ENCODE results near the gene TTF2.
"Not testable (repeated sequence)": the region's sequence is repeated elsewhere in the genome, so short reads cannot be mapped to it uniquely, and the experiment has no call there.

TTF2 gene

DNA sequence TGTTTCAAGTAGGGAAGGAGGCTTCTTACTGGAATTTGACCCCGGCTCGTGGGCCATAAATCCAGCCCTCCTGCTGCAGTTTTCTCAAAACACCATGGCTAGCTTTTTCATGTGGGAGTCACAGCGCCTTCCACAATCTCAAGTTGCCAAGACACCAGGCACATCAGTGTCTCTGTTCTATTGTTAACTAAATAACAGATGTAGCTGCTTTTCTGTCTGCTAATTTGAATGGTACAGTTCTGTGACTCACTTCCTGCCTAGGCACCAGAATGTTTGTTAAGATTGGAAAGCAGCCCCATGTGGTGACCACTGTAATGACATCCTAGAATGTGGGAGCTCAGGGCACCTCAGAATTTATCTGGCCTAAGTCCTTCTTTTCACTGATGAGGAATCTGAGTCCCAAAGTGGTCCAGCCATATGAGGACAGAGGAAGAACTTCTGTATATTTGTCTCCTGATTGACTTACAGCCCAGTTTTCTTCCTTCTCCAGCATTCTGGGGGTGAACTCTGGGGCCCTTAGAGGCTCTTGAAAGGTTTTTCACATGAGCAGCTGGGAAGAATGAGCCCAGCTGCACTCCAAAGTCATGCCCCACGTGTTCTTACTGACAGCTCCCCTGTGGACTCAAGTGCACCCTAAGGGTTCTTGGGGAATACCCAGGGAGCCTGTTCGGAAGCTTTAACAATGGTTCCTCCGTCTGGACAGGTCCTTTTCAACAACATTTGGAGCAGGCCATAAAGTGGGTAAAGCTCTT, 33.9 kb downstream of the TTF2 start:
- DNase-seq (ENCODE audit: low spot score): no peak

DNA sequence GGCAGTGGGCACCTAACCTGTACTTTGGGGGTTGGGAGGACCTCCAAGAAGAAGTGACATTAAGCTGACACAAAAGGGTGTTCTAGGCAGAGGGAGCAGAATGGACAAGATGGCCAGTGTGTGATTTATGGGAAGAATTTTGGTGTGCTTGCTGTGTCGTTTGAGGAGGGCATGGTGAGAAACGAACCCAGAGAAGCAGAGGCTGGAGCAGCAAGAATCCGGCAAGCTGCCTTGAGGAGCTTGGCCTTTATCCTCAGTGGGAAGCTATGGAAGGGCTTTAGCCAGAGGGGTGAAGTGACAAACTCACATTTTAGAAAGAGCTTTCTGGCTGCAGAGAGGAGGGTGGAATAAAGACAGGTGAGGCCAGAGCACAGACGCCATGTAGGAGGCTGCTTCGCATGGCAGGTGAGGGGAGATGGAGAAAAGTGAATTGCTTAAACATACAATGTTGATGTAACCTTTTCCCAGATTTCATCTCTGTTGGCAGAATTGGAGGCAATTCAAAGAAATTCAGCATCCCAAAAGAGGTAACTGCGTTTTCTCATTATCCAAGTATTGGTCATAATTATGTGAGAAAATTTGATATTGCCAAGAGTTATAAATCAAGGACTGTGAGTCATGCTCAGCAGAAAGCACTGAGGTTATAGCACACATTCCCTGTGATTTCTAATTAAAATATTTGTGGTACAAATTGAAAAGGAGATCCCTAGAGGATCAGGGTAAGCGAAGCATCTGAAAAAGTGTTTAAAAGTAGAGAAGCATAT, 34.9 kb downstream of the TTF2 start:
- DNase-seq (ENCODE audit: low spot score): no peak

DNA sequence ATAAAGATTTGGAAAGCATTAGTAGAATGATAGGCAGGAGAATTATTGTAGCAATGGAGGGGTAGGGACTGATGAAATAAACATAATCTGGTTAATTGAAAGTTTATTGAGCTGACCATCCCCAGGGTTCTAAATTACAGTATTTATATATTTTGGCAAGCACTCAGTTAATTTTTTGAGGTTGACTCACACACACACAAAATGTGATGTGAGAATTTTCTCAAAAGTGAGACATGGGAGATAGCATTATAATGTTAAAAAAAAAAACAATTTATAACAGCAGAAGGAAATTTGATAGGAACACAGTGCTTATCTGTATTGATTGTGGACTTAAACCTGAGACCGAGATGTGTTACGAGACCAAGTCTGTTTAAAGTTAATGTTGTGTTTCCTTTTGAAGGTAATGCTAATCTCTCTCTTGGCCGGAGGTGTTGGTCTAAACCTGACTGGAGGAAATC, 36.9 kb downstream of the TTF2 start:
- no peak for DNase-seq (ENCODE audit: low spot score)

DNA sequence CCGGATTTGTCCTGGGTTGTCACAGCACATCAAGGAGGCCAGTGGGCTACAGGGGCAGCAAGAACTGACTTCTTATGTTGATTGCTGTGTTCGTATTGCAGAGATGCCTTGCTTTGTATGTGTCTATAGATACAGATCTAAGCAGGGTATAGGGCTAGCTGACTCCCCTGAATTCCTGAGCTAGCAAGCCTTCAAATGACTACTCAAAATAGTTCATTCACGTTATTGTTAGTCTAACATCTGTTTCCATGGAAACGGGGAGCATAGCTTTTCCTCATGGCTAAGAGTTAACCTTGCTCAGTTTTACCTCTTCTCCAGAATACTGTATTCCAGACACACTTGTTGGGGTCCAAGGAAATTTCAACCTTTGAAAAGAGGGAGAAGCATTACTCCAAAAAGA, 37.3 kb downstream of the TTF2 start:
- no peak for DNase-seq (ENCODE audit: low spot score)

DNA sequence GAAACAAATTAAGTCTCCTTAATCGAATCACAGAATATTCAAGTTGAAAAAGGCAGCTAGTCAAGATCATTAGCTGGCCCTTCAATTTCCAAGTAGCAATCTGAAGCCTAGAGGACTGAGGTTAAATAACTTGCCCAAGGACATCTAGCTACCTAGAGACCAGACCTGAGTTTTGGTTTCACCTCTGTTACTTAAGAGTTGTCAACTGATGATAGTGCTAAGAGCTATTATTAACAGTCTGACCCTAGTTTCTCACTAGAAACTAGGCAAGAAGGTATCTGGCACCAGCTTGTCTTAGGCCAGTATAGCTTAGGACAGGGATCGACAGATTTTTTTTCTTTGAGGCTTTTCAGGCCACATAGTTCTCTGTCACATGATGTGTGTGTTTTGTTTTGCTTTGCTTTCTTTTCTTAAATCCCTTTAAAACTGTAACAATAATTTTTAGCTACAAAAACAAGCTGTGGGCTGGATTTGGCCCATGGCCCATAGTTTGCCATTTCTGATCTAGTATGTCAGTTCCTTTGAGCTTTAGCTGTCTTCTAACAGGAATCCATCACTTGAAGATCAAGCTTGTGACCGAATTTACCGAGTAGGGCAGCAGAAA, 38.3 kb downstream of the TTF2 start:
- DNase-seq (ENCODE audit: low spot score): no peak

DNA sequence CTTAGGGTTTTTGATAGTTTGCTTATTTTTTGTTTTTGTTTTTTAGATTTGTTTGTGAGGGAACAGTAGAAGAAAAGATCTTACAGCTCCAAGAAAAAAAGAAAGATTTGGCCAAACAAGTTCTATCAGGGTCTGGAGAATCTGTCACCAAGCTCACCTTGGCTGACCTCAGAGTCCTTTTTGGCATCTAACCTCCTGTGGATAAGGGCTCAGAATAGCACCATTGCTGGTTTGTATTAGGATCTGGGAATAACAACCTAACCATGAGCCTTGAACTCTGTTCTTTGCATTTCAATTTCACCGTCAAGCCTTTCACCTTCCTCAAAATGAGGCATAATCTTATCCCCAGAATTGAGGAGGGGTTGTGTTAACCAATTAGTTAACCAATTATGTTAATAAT, 41.2 kb downstream of the TTF2 start:
- no peak for DNase-seq (ENCODE audit: low spot score)

DNA sequence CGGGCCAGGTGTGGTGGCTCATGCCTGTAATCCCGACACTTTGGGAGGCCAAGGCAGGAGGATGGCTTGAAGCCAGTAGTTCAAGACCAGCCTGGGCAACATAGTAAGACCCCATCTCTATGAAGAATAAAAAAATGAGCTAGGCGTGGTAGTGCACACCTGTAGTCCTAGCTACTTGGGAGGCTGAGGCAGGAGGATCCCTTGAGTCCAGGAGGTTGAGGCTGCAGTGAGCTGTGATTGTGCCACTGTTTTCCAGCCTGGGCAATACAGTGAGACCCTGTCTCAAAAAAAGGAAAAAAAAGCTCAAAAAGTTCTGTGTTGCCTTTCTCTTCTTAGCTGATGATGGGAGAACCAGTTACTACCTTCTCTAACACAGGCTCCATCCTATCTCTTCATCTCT, 41.7 kb downstream of the TTF2 start:
- DNase-seq (ENCODE audit: low spot score): not testable (repeated sequence)

DNA sequence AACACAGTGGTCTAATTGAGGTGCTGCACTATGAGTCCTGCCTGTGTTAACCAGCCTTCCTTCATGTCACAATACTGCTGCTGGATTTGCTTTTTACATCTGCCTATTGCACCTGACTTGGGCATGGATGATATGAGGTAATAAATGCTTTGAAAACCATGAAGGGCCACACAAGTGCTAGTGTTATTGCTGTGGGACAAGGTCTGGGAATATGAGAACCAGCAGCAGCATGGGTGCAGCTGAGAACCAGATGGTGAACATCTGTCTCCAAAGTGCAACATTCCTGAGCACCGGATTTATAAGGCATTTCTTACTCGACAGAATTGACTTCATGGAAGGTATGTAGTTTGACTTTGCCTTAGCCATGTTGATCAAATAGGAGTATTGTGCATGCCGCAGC, 44.9 kb downstream of the TTF2 start:
- DNase-seq (ENCODE audit: low spot score): no peak

DNA sequence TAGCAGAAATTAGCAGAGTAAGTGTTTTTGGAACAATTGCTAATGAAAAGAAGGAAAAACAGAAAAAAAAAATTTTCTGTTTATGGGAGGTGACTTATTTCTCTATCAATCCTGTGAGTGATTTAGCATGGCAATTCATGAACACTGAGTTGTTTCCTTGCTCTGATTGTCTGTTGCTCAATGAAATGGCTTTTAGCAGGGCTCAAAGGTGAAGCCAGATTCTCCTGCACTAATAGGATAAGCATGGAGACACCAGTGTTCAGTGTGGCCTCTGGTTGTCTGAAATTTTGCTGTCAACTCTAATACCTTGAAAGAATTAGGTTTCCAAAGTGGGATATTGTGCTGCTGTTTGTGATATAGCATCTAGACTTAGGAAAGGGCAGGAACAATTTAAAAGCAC, 45.6 kb downstream of the TTF2 start:
- no peak for DNase-seq (ENCODE audit: low spot score)

DNA sequence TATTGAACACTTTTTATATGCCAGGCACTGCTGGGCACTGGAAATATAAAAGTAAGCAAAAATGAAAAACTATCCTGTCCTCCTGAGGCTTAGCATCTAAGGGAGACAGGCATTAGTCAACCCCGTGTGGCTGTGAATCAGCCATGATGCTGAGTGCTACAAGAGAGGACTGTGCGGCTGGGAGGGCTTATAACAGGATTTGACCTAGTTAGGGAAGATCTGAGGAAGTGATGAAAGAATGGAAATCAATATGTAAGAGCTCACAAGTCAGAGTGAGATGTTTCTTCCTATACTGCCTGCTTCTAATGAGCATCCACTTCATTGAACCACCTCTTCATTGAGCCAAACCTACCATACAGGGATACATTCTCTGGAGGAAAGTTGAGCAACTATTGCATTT, 46.4 kb downstream of the TTF2 start:
- no peak for DNase-seq (ENCODE audit: low spot score)

DNA sequence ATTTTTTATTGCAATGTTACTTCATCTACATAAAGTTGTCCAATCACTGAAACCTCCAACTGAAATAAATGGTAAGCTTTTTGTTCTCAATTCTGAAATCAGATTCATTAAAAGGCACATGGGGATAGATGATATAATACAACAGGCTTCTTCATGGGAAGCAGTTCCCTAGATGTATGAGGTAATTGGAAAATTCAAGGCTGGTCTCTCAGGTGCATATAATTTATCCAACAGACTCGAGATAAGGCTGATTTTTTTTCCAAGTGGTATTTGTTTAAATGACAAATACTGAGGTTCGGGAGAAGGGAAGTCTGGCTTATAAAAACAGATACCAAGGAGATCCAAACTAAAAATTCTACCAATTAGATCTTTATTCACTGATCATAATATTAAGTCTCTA, 47.2 kb downstream of the TTF2 start:
- no peak for DNase-seq (ENCODE audit: low spot score)

DNA sequence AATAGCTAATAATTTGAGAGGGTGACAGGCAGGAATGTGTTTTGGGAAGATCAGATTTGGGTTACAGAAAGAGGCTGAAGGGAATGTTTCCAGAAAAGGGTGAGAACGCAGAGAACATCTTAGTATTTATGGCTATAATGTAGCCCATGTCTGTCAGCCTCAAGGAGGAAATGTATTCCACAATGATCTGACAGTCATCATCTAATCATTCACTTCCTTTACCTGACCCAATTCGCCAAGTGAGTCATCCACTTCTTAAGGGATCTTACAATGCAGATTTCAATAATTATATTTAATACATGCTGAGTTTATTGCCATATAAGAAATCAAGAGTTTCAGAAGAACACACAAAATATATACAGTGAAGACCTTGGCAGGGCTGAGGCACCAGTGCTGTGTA, 50.6 kb downstream of the TTF2 start:
- no peak for DNase-seq (ENCODE audit: low spot score)

DNA sequence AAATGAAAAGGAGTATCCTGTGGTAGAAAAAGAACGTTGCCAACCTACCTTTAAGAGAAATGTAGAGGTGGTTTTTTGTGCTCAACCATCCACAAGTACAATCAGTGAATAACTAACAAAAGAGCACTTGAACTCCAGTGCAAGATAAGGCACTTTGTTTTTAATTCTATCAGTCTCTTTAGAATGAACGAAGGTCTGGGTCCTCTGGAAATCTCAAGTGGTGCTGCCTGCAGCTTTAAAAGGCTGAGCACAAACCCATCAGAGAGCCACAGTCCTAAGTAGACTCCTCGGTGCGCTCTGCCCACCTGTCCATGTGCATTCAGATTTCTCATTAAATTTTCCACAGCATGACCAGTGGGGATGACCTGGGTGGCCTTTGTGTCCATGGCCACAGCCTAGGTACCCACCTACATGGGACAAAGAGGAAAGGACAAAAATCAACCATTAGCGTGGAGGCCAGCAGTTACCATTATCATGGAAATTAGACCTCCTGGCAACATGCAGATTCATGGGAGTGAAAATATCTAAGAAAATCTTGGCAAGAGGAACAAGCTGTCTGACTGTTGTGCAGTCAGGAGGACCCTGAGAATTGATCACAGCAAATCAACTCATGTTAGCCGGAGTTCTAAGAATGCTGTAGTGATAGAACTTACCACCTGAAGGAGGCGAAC, 52.1 kb downstream of the TTF2 start:
- no peak for DNase-seq (ENCODE audit: low spot score)

DNA sequence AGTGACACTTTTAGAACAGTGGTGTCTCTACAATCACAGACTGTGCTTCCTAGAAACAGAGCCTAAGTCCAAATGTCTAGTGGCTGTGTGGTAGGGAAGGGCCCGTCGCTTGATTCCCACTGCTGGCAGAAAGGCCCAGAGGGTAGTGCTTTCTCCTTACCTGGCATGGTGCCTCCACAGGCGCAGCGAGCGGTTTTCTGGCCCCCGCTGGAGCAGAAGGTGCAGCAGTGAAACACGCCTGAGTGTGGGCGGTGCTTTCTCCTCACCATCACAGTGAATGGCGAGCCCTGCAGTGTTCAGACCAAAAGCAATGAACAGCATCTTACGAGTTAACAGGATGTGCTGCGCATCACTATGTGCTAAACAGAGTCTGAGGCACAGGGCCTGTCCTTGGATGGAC, 53.1 kb downstream of the TTF2 start:
- no peak for DNase-seq (ENCODE audit: low spot score)

DNA sequence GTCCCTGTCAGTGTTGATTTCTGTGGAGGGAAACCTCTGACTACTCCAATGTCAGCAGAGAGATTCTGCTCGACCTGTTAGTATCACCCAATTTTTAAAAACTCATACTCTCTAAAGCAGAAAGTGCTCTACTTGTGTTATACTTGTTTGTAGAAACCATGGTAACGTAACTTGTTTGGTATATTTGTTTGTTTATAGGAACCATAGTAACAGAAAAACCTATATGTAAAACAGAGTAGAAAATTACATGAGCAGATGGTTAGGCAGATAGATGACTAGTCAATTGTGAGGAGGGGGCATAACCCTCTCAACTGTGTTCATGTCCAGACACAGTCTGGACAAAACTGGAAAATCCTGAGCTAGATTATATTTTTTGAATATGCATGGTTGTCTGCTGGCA, 54.8 kb downstream of the TTF2 start:
- no peak for DNase-seq (ENCODE audit: low spot score)

DNA sequence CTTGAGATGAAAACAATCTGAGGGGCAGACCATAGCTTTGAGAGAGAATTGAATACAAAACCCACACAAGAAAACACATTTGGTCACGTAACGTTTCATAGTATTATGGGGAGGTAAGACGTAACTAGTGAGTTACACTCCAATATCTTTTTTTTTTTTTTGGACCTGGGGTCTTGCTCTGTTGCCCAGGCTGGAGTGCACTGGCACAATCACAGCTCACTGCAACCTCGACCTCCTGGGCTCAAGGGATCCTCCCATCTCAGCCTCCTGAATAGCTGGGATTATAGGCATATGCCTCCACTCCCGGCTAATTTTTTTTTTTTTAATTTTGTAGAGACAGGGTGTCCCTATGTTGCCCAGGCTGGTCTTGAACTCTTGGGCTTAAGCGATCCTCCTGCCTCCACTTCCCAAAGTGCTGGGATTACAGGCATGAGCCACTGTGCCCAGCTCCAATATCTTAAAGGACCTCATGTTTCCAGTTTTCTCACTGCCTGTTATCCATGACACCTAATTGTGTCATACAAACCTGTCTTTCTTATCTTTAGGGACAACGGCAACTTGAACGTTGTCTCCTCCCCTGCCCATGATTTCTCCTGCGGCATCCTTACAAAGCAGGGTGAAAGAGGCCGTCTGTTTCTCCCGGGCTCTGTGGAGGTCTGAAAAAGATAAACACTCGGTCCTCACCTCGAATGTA, 56.1 kb downstream of the TTF2 start:
- no peak for DNase-seq (ENCODE audit: low spot score)

DNA sequence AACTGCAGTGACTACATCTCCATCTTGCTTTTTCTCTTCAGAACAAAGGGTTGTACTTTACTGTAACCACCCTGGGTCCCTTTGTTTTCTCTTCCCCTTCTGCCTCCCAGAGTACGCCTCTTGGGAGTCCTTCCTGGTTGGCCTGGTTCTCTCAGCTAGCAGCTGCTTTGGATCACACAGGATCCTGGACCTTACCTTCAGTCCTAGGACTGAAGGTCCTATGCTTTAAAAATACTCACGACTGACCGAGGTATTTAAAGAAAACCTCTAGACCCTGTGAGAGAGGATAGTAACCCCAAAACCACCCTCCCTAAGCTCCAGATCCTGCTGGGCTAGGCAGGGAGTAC, 56.6 kb downstream of the TTF2 start:
- no peak for DNase-seq (ENCODE audit: low spot score)

DNA sequence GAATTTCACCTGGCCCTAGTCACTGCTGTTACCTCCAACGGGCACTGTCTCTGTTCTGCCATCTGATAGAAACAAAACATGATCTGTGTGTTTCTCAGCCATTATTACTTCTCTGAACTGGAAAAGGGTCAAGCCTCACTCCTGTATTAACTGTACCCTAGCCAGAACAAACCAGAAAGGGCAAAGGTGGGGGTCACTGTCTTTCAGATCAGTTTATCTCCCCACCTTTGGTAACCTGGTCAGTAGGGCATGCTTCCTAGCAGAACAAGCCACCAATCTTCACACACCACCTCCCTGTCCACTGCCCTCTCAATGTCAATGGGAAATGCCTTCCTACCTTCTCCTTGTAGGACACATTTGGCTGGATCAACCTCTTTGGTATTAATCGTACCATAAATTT, 57.6 kb downstream of the TTF2 start:
- DNase-seq (ENCODE audit: low spot score): no peak

DNA sequence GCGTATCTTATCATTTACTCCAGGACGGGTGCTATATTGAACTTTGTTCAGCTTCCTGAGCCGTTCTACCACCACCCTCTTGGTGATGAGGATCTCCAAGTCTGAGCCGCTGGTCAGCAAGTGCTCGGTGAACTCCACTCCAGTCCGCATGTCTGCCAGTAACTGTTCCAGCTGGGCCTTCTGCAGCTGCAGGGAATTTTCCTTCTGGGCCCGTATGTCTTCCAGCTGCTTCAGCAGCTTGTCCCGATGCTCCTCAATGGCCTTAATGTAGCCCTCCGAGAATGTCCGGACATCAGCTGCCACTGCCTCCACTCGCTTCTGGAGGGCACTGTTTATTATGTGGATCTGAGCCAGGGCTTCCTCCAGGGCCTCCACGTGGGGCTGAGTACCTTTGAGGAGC, 58.0 kb downstream of the TTF2 start:
- no peak for DNase-seq (ENCODE audit: low spot score)

DNA sequence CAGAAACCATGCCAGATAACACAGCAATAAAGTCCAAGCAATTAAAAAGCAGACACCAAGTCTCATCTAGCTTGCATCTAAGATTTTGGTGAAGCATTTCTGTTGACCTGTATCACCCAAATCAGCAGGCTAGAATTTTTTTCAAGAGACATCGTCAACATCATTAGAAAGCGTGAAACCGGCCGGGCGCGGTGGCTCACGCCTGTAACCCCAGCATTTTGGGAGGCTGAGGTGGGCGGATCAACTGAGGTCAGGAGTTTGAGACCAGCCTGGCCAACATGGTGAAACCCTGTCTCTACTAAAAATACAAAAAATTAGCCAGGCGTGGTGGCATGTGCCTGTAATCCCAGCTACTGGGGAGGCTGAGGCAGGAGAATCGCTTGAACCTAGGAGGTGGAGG, 59.0 kb downstream of the TTF2 start:
- not testable (repeated sequence) for DNase-seq (ENCODE audit: low spot score)

DNA sequence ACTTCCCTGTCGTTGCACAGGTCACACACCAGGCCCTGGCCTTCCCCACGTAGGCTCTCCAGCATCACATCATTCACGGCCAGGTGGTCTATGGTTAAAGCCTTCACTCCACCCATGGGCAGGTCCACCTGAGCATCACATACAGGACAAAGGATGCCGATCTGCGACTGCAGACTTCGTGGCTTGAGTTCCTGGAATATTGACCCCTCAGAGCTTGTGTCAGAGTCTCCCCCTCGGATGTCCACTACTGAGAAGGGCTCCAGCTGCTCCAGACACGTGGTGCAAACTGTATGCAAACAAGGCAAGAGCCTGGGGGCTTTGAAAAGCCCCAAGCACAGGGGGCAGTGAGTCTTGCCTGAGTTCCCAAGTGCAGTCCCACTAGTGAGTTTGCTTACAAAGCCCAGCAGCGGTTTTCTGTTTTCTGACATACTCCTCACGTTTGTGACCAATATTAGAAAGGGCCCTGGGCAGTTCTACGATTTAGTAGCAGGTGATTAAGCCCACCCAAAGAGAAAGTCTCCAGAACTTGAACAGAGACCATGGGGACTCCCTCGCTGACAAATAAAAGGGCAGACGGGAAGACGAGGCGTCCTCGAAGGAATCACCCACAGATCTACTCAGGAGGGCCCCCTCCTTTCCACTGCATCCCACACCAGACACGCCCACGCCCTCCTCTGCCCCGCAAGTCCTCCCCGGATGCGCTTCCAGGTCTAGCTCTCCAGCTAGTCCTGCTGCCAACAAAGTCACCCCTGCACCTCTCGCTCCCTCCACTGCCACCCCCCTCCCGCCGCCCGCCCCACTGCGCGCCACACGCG, 60.9 kb downstream of the TTF2 start:
- DNase-seq (ENCODE audit: low spot score): no peak
